Measurements from ENCODE around the gene FBXO8. TPM values are rescaled to one million over a fixed set of nuclear protein-coding genes. Genes with fewer than 3 reads are reported as not detected.
A peak's percentile ranks its signal among the peaks of the same experiment; 100 is the strongest.

The FBXO8 gene
- total and polyA plus RNA-seq, 3 experiments from 2014 or later = 14.5 to 20.3 (median 18.3) TPM

GRCh38 chr4:174281901-174282300 lies 1.6 kb downstream of the FBXO8 start:
- H3K4me3 Mint-ChIP-seq = peak overlapping the region; percentile 29 to 100 (median 100)
- H3K27me3 Mint-ChIP-seq = no peaks in the 10 kb centered on the region
- Histone ChIP-seq H3K9me3 (ENCODE audit: low read length) (no peaks in the 10 kb centered on the region), H3K4me3 (ENCODE audit: low read length) (no peak overlapping the region), H3K4me1 (ENCODE audit: insufficient read depth, low read length) (peaks cover 57% of the 10 kb centered on the region), H3K27ac (ENCODE audit: low read depth, low read length) (no peak overlapping the region), H3K27me3 (ENCODE audit: insufficient read depth, low read length, poor library complexity, severe bottlenecking) (no peaks in the 10 kb centered on the region), H3K36me3 (ENCODE audit: insufficient read depth, low read length) (no peaks in the 10 kb centered on the region)
- POLR2A ChIA-PET = no interaction called here
- H3K9me3 Mint-ChIP-seq = peaks cover 0 to 7% (median 0%) of the 10 kb centered on the region in 5 donors
- CTCF ChIA-PET = interaction anchor here (0.5 to 1.4 kb wide), 2 partner anchors 62 to 732 kb away, joined by 3 read pairs; no protein-coding TSS in a partner anchor
- peaks cover 6 to 36% (median 7%) of the 10 kb centered on the region in 3 donors for H3K36me3 Mint-ChIP-seq
- no peak for DNase-seq
- H3K4me1 Mint-ChIP-seq = peaks cover 71 to 91% (median 90%) of the 10 kb centered on the region in 3 donors
- H3K27ac Mint-ChIP-seq = peak overlapping the region in 7 of 8 donors; percentile 78 to 100 (median 100)

- DNase-seq = no peak
Measured at GRCh38 chr4:174281182-174281737, 2.2 kb downstream of the FBXO8 start.

GRCh38 chr4:174279433-174280155 lies 3.9 kb downstream of the FBXO8 start:
- Histone ChIP-seq H3K9me3 (ENCODE audit: low read length) (no peaks in the 10 kb centered on the region), H3K27me3 (ENCODE audit: insufficient read depth, low read length, poor library complexity, severe bottlenecking) (no peaks in the 10 kb centered on the region), H3K27ac (ENCODE audit: low read depth, low read length) (no peak overlapping the region), H3K4me1 (ENCODE audit: insufficient read depth, low read length) (peaks cover 48% of the 10 kb centered on the region), H3K4me3 (ENCODE audit: low read length) (no peak overlapping the region), H3K36me3 (ENCODE audit: insufficient read depth, low read length) (no peaks in the 10 kb centered on the region)
- CTCF ChIA-PET = no interaction called here
- POLR2A ChIA-PET = no interaction called here
- DNase-seq = no peak
- H3K27me3 Mint-ChIP-seq = no peaks in the 10 kb centered on the region
- peaks cover 70 to 85% (median 80%) of the 10 kb centered on the region in 3 donors for H3K4me1 Mint-ChIP-seq
- H3K27ac Mint-ChIP-seq = peak overlapping the region in 1 of 8 donors; percentile 58
- peaks cover 0 to 7% (median 0%) of the 10 kb centered on the region in 5 donors for H3K9me3 Mint-ChIP-seq
- H3K4me3 Mint-ChIP-seq = peak overlapping the region in 2 of 7 donors; percentile 21 to 29
- H3K36me3 Mint-ChIP-seq = peaks cover 6 to 35% (median 7%) of the 10 kb centered on the region in 3 donors

More at GRCh38 chr4:174281182-174281737, 2.2 kb downstream of the FBXO8 start:
- H3K36me3 Mint-ChIP-seq = peaks cover 6 to 36% (median 7%) of the 10 kb centered on the region in 3 donors
- Histone ChIP-seq H3K4me3 (ENCODE audit: low read length) (no peak overlapping the region), H3K4me1 (ENCODE audit: insufficient read depth, low read length) (peaks cover 57% of the 10 kb centered on the region), H3K9me3 (ENCODE audit: low read length) (no peaks in the 10 kb centered on the region), H3K27ac (ENCODE audit: low read depth, low read length) (no peak overlapping the region), H3K27me3 (ENCODE audit: insufficient read depth, low read length, poor library complexity, severe bottlenecking) (no peaks in the 10 kb centered on the region), H3K36me3 (ENCODE audit: insufficient read depth, low read length) (no peaks in the 10 kb centered on the region)
- peaks cover 71 to 89% (median 83%) of the 10 kb centered on the region in 3 donors for H3K4me1 Mint-ChIP-seq
- CTCF ChIA-PET = interaction anchor here (1.4 kb wide), 1 partner anchor 62 kb away, joined by 3 read pairs; no protein-coding TSS in a partner anchor
- no peaks in the 10 kb centered on the region for H3K27me3 Mint-ChIP-seq
- peak overlapping the region in 5 of 7 donors; percentile 17 to 53 (median 29) for H3K4me3 Mint-ChIP-seq
- POLR2A ChIA-PET = no interaction called here
- H3K27ac Mint-ChIP-seq = peak overlapping the region in 4 of 8 donors; percentile 10 to 62 (median 44)
- H3K9me3 Mint-ChIP-seq = peaks cover 0 to 7% (median 0%) of the 10 kb centered on the region in 5 donors

- no peaks in the 10 kb centered on the region for H3K9me3 ChIP-seq (ENCODE audit: low read length)
- no peaks in the 10 kb centered on the region for H3K27me3 ChIP-seq (ENCODE audit: insufficient read depth, low read length, poor library complexity, severe bottlenecking)
- DNase-seq = no peak
- H3K4me3 ChIP-seq (ENCODE audit: low read length) = no peak overlapping the region
- H3K27me3 Mint-ChIP-seq = no peaks in the 10 kb centered on the region
- H3K9me3 Mint-ChIP-seq = peaks cover 0 to 7% (median 0%) of the 10 kb centered on the region in 5 donors
- H3K27ac ChIP-seq (ENCODE audit: low read depth, low read length) = no peak overlapping the region
- no peak overlapping the region for H3K27ac Mint-ChIP-seq
- ChIA-PET POLR2A (no interaction called here), CTCF (no interaction called here)
- peaks cover 6 to 27% (median 7%) of the 10 kb centered on the region in 3 donors for H3K36me3 Mint-ChIP-seq
- H3K36me3 ChIP-seq (ENCODE audit: insufficient read depth, low read length) = no peaks in the 10 kb centered on the region
- H3K4me1 ChIP-seq (ENCODE audit: insufficient read depth, low read length) = peaks cover 43% of the 10 kb centered on the region
- H3K4me1 Mint-ChIP-seq = peaks cover 67 to 86% (median 83%) of the 10 kb centered on the region in 3 donors
- H3K4me3 Mint-ChIP-seq = no peak overlapping the region
Measured at GRCh38 chr4:174278467-174278866, 5.0 kb downstream of the FBXO8 start.

GRCh38 chr4:174277433-174277832 lies 6.0 kb downstream of the FBXO8 start:
- Mint-ChIP-seq H3K4me3 (no peak overlapping the region), H3K27me3 (no peaks in the 10 kb centered on the region), H3K9me3 (peaks cover 0 to 7% (median 0%) of the 10 kb centered on the region in 5 donors), H3K36me3 (peaks cover 6 to 26% (median 7%) of the 10 kb centered on the region in 3 donors), H3K27ac (no peak overlapping the region), H3K4me1 (peaks cover 63 to 89% (median 83%) of the 10 kb centered on the region in 3 donors)
- ChIA-PET CTCF (no interaction called here), POLR2A (no interaction called here)
- H3K4me3 ChIP-seq (ENCODE audit: low read length) = no peak overlapping the region
- DNase-seq = no peak
- no peak overlapping the region for H3K27ac ChIP-seq (ENCODE audit: low read depth, low read length)
- H3K9me3 ChIP-seq (ENCODE audit: low read length) = no peaks in the 10 kb centered on the region
- peaks cover 41% of the 10 kb centered on the region for H3K4me1 ChIP-seq (ENCODE audit: insufficient read depth, low read length)
- no peaks in the 10 kb centered on the region for H3K27me3 ChIP-seq (ENCODE audit: insufficient read depth, low read length, poor library complexity, severe bottlenecking)
- H3K36me3 ChIP-seq (ENCODE audit: insufficient read depth, low read length) = no peaks in the 10 kb centered on the region

- CTCF ChIA-PET = no interaction called here
- POLR2A ChIA-PET = no interaction called here
- H3K4me3 Mint-ChIP-seq = no peak overlapping the region
- Histone ChIP-seq H3K27me3 (ENCODE audit: insufficient read depth, low read length, poor library complexity, severe bottlenecking) (no peaks in the 10 kb centered on the region), H3K27ac (ENCODE audit: low read depth, low read length) (no peak overlapping the region), H3K4me3 (ENCODE audit: low read length) (no peak overlapping the region), H3K4me1 (ENCODE audit: insufficient read depth, low read length) (peaks cover 22% of the 10 kb centered on the region), H3K9me3 (ENCODE audit: low read length) (no peaks in the 10 kb centered on the region), H3K36me3 (ENCODE audit: insufficient read depth, low read length) (no peaks in the 10 kb centered on the region)
- H3K27ac Mint-ChIP-seq = peak overlapping the region in 1 of 8 donors; percentile 12
- H3K27me3 Mint-ChIP-seq = no peaks in the 10 kb centered on the region
- DNase-seq = no peak
- peaks cover 5 to 25% (median 7%) of the 10 kb centered on the region in 3 donors for H3K36me3 Mint-ChIP-seq
- peaks cover 52 to 82% (median 74%) of the 10 kb centered on the region in 3 donors for H3K4me1 Mint-ChIP-seq
- H3K9me3 Mint-ChIP-seq = peaks cover 0 to 7% (median 0%) of the 10 kb centered on the region in 5 donors
Measured at GRCh38 chr4:174275101-174275500, 8.4 kb downstream of the FBXO8 start.

- no peaks in the 10 kb centered on the region for H3K36me3 ChIP-seq (ENCODE audit: insufficient read depth, low read length)
- Mint-ChIP-seq H3K9me3 (peaks cover 0 to 5% (median 0%) of the 10 kb centered on the region in 5 donors), H3K4me3 (no peak overlapping the region), H3K4me1 (peaks cover 46 to 76% (median 68%) of the 10 kb centered on the region in 3 donors), H3K27me3 (no peaks in the 10 kb centered on the region), H3K36me3 (peaks cover 3 to 19% (median 4%) of the 10 kb centered on the region in 3 donors), H3K27ac (no peak overlapping the region)
- peaks cover 16% of the 10 kb centered on the region for H3K4me1 ChIP-seq (ENCODE audit: insufficient read depth, low read length)
- no peak overlapping the region for H3K27ac ChIP-seq (ENCODE audit: low read depth, low read length)
- no peak for DNase-seq
- ChIA-PET CTCF (no interaction called here), POLR2A (no interaction called here)
- H3K4me3 ChIP-seq (ENCODE audit: low read length) = no peak overlapping the region
- H3K27me3 ChIP-seq (ENCODE audit: insufficient read depth, low read length, poor library complexity, severe bottlenecking) = no peaks in the 10 kb centered on the region
- no peaks in the 10 kb centered on the region for H3K9me3 ChIP-seq (ENCODE audit: low read length)
Measured at GRCh38 chr4:174274436-174274835, 9.0 kb downstream of the FBXO8 start.

- no peak for DNase-seq
- ChIA-PET CTCF (no interaction called here), POLR2A (no interaction called here)
- no peaks in the 10 kb centered on the region for H3K36me3 ChIP-seq (ENCODE audit: insufficient read depth, low read length)
- Mint-ChIP-seq H3K27ac (no peak overlapping the region), H3K36me3 (peaks cover 0 to 15% (median 0%) of the 10 kb centered on the region in 3 donors), H3K27me3 (no peaks in the 10 kb centered on the region), H3K9me3 (no peaks in the 10 kb centered on the region), H3K4me1 (peaks cover 42 to 71% (median 63%) of the 10 kb centered on the region in 3 donors), H3K4me3 (no peak overlapping the region)
- H3K27me3 ChIP-seq (ENCODE audit: insufficient read depth, low read length, poor library complexity, severe bottlenecking) = no peaks in the 10 kb centered on the region
- H3K9me3 ChIP-seq (ENCODE audit: low read length) = no peaks in the 10 kb centered on the region
- H3K4me1 ChIP-seq (ENCODE audit: insufficient read depth, low read length) = peaks cover 12% of the 10 kb centered on the region
- no peak overlapping the region for H3K27ac ChIP-seq (ENCODE audit: low read depth, low read length)
- no peak overlapping the region for H3K4me3 ChIP-seq (ENCODE audit: low read length)
Measured at GRCh38 chr4:174273930-174274329, 9.5 kb downstream of the FBXO8 start.
